Neural cell (in vitro differentiated cells): ENCODE results near the gene RRBP1. TPM values are rescaled to one million over a fixed set of nuclear protein-coding genes. Genes with fewer than 3 reads are reported as not detected.

Source experiments
- H2AFZ ChIP-seq: fragments of 200-600, 300-800 bp; sonication (generic), shearing (Covaris generic); 2 replicates; pipeline ENCODE4 v1.6.0; 2014; ENCODE audit warnings: low read depth, mild to moderate bottlenecking, antibody characterized with exemption, low read length, moderate library complexity
- H3F3A ChIP-seq: fragments of 200-600 bp; shearing (Covaris generic); 2 replicates; pipeline ENCODE4 v1.6.1; 2016; ENCODE audit warnings: mild to moderate bottlenecking, moderate library complexity, mixed read lengths, antibody characterized with exemption, low read length; ENCODE audit not compliant: insufficient read depth, poor library complexity, severe bottlenecking
- H3K27ac ChIP-seq: fragments of 200-600, 300-800 bp; sonication (generic), shearing (Covaris generic); 2 replicates; pipeline ENCODE4 v1.5.1; 2014; ENCODE audit warnings: mild to moderate bottlenecking, low read length, moderate library complexity
- H3K27me3 ChIP-seq: fragments of 300-800, 200-600 bp; sonication (generic), shearing (Covaris generic); 2 replicates; pipeline ENCODE4 v1.6.0; 2014; ENCODE audit warnings: mild to moderate bottlenecking, low read depth, low read length, moderate library complexity; ENCODE audit not compliant: insufficient read depth
- H3K36me3 ChIP-seq: fragments of 300-800, 200-600 bp; sonication (generic), shearing (Covaris generic); 2 replicates; pipeline ENCODE4 v1.5.1; 2014; ENCODE audit warnings: mild to moderate bottlenecking, antibody characterized with exemption, low read length, moderate library complexity; ENCODE audit not compliant: insufficient read depth
- H3K4me2 ChIP-seq: fragments of 300-800, 200-600 bp; sonication (generic), shearing (Covaris generic); 2 replicates; pipeline ENCODE4 v1.6.0; 2014; ENCODE audit warnings: mild to moderate bottlenecking, low read length
- H3K4me3 ChIP-seq: fragments of 300-800, 200-600 bp; sonication (generic), shearing (Covaris generic); 2 replicates; pipeline ENCODE4 v1.5.1; 2014; ENCODE audit warnings: mild to moderate bottlenecking, low read length, moderate library complexity
- H3K79me2 ChIP-seq: fragments of 200-600 bp; shearing (Covaris generic); replicated peaks from 2 replicates; pipeline ENCODE4 v1.6.0; 2014; ENCODE audit warnings: mild to moderate bottlenecking, low read length, moderate library complexity; ENCODE audit not compliant: insufficient read depth
- H3K9ac ChIP-seq: fragments of 300-800, 200-600 bp; sonication (generic), shearing (Covaris generic); 2 replicates; pipeline ENCODE4 v1.6.1; 2016; ENCODE audit warnings: mild to moderate bottlenecking, low read length, mixed read lengths
- H3K9me2 ChIP-seq: fragments of 200-600 bp; shearing (Covaris generic); 2 replicates; pipeline ENCODE4 v1.6.1; 2016; ENCODE audit warnings: mild to moderate bottlenecking, low read length, mixed read lengths; ENCODE audit not compliant: insufficient read depth
- H3K9me3 ChIP-seq: fragments of 200-600, 300-800 bp; sonication (generic), shearing (Covaris generic); 2 replicates; pipeline ENCODE4 v1.6.1; 2016; ENCODE audit warnings: mild to moderate bottlenecking, mixed run types, low read length, moderate library complexity, mixed read lengths
- H4K20me1 ChIP-seq: fragments of 200-600 bp; shearing (Covaris generic); 2 replicates; pipeline ENCODE4 v1.6.1; 2016; ENCODE audit warnings: mild to moderate bottlenecking, mixed run types; ENCODE audit not compliant: insufficient read depth
- CTCF ChIP-seq: fragments of 450-650 bp; IDR thresholded peaks from 2 replicates; pipeline ENCODE4 v1.5.1; 2014; ENCODE audit warnings: antibody characterized with exemption, mild to moderate bottlenecking, moderate library complexity; ENCODE audit not compliant: poor library complexity, severe bottlenecking
- EP300 ChIP-seq: fragments of 450-650 bp; conservative IDR thresholded peaks from 2 replicates; pipeline ENCODE4 v1.6.1; 2014; ENCODE audit warnings: antibody characterized with exemption, mild to moderate bottlenecking, moderate library complexity; ENCODE audit not compliant: poor library complexity, severe bottlenecking
- EZH2 ChIP-seq: fragments of 200-600, 300-800 bp; shearing (Covaris generic), sonication (generic); IDR thresholded peaks from 2 replicates; pipeline ENCODE4 v1.6.1; 2014; ENCODE audit warnings: antibody characterized with exemption, low read length, borderline replicate concordance, mild to moderate bottlenecking; ENCODE audit not compliant: insufficient read depth, poor library complexity, severe bottlenecking
- MXI1 ChIP-seq: fragments of 450-650 bp; conservative IDR thresholded peaks from 2 replicates; pipeline ENCODE4 v1.6.1; 2014; ENCODE audit warnings: antibody characterized with exemption, mild to moderate bottlenecking; ENCODE audit not compliant: poor library complexity, severe bottlenecking
- POLR2AphosphoS5 ChIP-seq: IDR thresholded peaks from 2 replicates; pipeline ENCODE4 v1.6.1; 2012
- RAD21 ChIP-seq: fragments of 450-650 bp; conservative IDR thresholded peaks from 2 replicates; pipeline ENCODE4 v1.6.1; 2014; ENCODE audit warnings: antibody characterized with exemption, mild to moderate bottlenecking, moderate library complexity
- REST ChIP-seq: IDR thresholded peaks from 2 replicates; pipeline ENCODE4 v1.6.1; 2012; ENCODE audit warnings: borderline replicate concordance
- SMC3 ChIP-seq: fragments of 450-650 bp; conservative IDR thresholded peaks from 2 replicates; pipeline ENCODE4 v1.6.1; 2014; ENCODE audit warnings: antibody characterized with exemption, mild to moderate bottlenecking, moderate library complexity; ENCODE audit not compliant: poor library complexity
- TAF1 ChIP-seq: IDR thresholded peaks from 2 replicates; pipeline ENCODE4 v1.6.1; 2012; ENCODE audit warnings: low read depth
- polyA plus RNA-seq: library from polyadenylated mRNA; depleted of rRNA; stranded (reverse); fragments of >200 nt; gene quantifications from 2 replicates; pipeline ENCODE4 v1.2.3, GENCODE V29; 2014

Gene RRBP1
- polyA plus RNA-seq, 1 donor from 2014 or later = 2.2 TPM

GRCh38 chr20:17611540-17612286 is 70.3 kb downstream of the RRBP1 start:
- H3K4me3 ChIP-seq = no peak overlapping the region
- no peak overlapping the region for H3K4me2 ChIP-seq
- no peaks in the 10 kb centered on the region for H3F3A ChIP-seq
- H3K9me3 ChIP-seq = no peaks in the 10 kb centered on the region
- TF ChIP-seq REST = no peak
- no peak for TF ChIP-seq EZH2
- TF ChIP-seq MXI1 = no peak
- no peak for TF ChIP-seq POLR2AphosphoS5
- no peak for TF ChIP-seq CTCF
- TF ChIP-seq TAF1 = no peak
- TF ChIP-seq EP300 = no peak
- no peak for TF ChIP-seq SMC3
- no peak for TF ChIP-seq RAD21
- H3K9ac ChIP-seq = no peak overlapping the region
- no peaks in the 10 kb centered on the region for H3K27me3 ChIP-seq
- no peaks in the 10 kb centered on the region for H3K79me2 ChIP-seq
- H2AFZ ChIP-seq = no peak overlapping the region
- no peaks in the 10 kb centered on the region for H3K9me2 ChIP-seq
- no peaks in the 10 kb centered on the region for H3K36me3 ChIP-seq
- no peak overlapping the region for H3K27ac ChIP-seq
- no peaks in the 10 kb centered on the region for H4K20me1 ChIP-seq

- no peak overlapping the region for H3K4me3 ChIP-seq
- TF ChIP-seq EP300 = no peak
- TF ChIP-seq TAF1 = no peak
- no peak for TF ChIP-seq POLR2AphosphoS5
- TF ChIP-seq EZH2 = no peak
- TF ChIP-seq REST = no peak
- no peak for TF ChIP-seq RAD21
- TF ChIP-seq SMC3 = no peak
- no peak for TF ChIP-seq CTCF
- no peak for TF ChIP-seq MXI1
- no peaks in the 10 kb centered on the region for H3K79me2 ChIP-seq
- no peak overlapping the region for H2AFZ ChIP-seq
- H3K4me2 ChIP-seq = no peak overlapping the region
- H4K20me1 ChIP-seq = no peaks in the 10 kb centered on the region
- no peaks in the 10 kb centered on the region for H3K9me2 ChIP-seq
- no peaks in the 10 kb centered on the region for H3K36me3 ChIP-seq
- H3K9ac ChIP-seq = no peak overlapping the region
- H3K9me3 ChIP-seq = no peaks in the 10 kb centered on the region
- no peaks in the 10 kb centered on the region for H3K27me3 ChIP-seq
- H3K27ac ChIP-seq = no peak overlapping the region
- no peaks in the 10 kb centered on the region for H3F3A ChIP-seq
These were observed 70.8 kb downstream of the RRBP1 start for GRCh38 chr20:17611290-17611539.
